Medulla oblongata (tissue), 1 donor: ENCODE measurements around the gene SEPTIN10.
"Not testable (repeated sequence)": the region's sequence is repeated elsewhere in the genome, so short reads cannot be mapped to it uniquely, and the experiment has no call there.

Experiments used
- DNase-seq: peaks from one replicate; pipeline ENCODE4 v3.0.0-alpha.2; 2015; ENCODE audit errors: extremely low spot score

Gene SEPTIN10

GRCh38 chr2:109601783-109602182, 12.0 kb downstream of the SEPTIN10 start:
- DNase-seq, result no peak

DNA sequence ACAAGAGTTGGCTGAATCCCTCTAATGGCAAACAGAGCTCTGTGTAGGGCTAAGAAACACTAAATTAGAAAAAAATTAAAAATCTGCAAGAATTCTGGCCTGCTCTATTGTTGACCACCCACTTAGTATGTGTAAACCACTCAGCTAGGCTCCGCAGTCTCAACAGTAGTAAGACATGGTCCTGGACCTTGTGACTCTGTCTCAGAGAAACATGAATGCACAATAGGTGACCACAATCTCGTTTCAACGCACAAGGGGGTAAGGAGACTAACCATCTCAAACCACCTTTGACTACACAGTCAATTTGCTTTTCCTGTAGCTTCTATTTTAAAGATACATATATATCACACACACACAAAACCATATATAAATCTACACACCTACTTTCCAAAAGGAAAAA, 16.5 kb downstream of the SEPTIN10 start:
- DNase-seq, result no peak

- no peak for DNase-seq
These were observed 18.1 kb downstream of the SEPTIN10 start for GRCh38 chr2:109595644-109596043.

DNA sequence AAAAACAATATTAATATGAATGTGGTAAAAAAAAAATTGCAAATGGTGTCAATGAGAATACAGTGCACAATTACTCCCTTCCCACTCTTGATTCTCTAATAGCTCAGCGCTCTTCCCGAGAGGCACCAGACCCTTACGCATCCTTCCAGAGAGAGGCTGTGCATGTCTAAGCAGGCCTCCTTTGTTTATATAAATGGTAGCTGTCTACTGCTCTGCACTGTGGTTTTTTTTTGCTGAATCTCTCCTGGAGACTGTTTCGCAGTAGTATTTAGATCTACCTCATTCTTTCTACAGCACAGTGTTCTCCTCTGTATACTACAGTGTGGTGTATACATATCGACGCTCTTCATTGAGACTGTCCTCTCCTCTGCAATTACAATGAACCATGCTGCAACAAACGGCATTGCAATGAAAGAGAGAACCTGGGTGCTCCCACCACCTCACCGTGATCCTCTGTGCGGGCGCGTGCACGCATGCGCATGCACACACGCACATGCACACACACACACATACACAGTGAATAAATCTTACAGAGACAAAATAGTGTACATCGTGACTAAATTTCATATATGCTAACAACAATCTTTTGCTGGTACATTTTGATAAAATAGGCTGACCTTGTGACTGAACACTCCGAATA, 19.4 kb downstream of the SEPTIN10 start:
- DNase-seq, result peak; percentile 71

- DNase-seq, result no peak
These were observed 20.9 kb downstream of the SEPTIN10 start for GRCh38 chr2:109592905-109593304.

DNA sequence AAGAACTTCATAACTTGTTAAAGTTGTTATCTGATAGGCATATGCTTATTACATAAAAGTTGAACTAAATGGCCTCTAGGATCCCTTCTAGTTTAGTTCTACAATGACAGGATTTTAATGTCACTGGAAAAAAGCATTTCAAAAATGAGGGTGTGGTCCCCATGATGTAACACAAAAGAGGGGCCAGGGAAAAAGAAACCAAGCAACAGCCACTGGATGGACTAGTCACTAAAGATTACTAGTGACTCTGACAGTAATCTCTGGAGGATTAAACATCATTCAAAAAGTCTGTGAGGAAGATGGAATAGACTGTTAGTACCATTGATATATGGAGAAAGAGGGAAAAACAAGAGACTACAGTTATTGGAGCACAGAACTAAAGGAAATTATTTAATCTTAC, 22.6 kb downstream of the SEPTIN10 start:
- no peak for DNase-seq

- no peak for DNase-seq
These were observed 27.1 kb downstream of the SEPTIN10 start for GRCh38 chr2:109586687-109587086.

DNA sequence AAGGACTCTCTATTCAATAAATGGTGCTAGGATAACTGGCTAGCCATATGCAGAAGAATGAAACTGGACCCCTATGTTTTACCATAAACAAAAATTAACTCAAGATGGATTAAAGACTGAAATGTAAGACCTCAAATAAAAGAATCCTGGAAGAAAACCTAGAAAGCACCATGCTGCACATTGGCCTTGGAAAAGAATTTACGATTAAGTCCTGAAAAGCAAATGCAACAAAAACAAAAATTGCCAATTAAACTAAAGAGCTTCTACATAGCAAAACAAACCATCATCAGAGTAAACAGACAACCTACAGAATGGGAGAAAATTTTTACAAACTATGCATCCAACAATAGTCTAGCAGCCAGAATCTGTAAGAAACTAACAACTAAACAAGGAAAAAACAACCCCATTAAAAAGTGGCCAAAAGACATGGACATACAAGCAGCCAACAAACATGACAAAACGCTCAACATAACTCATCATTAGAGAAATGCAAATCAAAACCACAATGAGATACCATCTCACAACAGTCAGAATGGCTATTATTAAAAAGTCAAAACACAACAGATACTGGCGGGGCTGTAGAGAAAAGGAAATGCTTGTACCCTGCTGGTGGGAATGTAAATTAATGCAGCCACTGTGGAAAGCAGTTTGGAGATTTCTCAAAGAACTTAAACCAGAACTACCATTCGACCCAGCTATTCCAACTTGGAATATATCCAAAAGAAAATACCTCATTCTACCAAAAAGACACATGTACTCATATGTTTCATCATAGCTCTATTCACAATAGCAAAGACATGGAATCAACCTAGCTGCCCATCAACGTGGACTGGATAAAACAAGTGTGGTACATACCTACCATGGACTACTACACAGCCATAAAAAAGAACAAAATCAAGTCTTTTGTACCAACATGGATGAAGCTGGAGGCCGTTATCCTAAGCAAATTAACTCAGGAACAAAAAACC, 30.6 kb downstream of the SEPTIN10 start:
- DNase-seq, result no peak

DNA sequence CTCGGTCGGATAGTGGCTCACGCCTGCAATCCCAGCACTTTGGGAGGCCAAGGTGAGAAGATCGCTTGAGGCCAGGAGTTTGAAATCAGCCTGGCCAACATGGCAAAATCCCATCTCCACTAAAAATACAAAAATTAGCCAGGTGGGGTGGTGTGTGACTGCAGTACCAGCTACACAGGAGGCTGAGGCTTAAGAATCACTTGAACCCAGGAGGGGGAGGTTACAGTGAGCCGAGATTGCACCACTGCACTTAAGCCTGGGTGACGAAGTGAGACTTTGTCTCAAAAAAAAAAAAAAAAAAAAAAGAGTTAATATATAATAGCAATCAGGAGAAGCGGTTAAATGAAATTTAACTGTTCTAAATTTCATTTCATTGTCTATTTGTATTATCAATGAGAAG, 36.1 kb downstream of the SEPTIN10 start:
- DNase-seq, result not testable (repeated sequence)

DNA sequence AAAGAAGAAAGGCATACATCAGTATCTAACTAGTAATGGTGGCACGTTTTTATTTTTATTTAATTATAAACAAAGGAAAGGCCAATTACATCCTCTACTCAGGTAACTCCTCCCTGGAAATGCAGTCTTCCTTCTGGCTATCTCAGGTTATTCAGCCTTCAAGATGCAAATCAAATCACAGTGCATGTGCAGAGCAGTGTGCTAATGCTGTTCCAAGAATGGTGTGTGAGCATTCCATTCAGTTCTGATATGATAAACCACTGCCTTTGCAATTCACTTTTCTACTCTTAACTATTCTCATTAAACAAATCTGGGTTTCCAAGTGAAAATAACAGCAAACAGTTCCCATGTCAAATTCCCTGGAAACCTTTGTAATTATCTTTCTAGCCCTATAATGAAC, 38.4 kb downstream of the SEPTIN10 start:
- no peak for DNase-seq

- no peak for DNase-seq
These were observed 49.7 kb downstream of the SEPTIN10 start for GRCh38 chr2:109563980-109564550.

GRCh38 chr2:109563288-109563687, 50.5 kb downstream of the SEPTIN10 start:
- no peak for DNase-seq

DNA sequence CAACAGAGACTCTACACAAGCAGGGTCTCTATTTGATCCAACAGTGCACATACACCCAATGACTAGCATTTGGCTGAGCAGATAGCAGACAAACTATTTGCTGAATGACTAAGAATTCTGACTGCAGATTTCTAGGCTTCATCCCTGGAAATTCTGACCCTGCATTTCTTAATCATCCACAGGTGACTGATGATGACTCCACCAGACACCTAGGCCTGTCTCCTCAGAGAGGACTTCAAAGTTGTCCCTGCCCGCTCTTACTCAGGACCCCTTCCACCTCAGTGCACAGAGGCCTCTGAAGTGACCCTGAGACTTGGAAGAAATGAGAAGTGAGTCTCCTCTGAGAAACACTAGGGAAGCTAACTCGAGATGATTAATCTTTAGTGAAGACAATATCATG, 51.3 kb downstream of the SEPTIN10 start:
- no peak for DNase-seq

GRCh38 chr2:109560265-109560664, 53.5 kb downstream of the SEPTIN10 start:
- DNase-seq, result no peak

DNA sequence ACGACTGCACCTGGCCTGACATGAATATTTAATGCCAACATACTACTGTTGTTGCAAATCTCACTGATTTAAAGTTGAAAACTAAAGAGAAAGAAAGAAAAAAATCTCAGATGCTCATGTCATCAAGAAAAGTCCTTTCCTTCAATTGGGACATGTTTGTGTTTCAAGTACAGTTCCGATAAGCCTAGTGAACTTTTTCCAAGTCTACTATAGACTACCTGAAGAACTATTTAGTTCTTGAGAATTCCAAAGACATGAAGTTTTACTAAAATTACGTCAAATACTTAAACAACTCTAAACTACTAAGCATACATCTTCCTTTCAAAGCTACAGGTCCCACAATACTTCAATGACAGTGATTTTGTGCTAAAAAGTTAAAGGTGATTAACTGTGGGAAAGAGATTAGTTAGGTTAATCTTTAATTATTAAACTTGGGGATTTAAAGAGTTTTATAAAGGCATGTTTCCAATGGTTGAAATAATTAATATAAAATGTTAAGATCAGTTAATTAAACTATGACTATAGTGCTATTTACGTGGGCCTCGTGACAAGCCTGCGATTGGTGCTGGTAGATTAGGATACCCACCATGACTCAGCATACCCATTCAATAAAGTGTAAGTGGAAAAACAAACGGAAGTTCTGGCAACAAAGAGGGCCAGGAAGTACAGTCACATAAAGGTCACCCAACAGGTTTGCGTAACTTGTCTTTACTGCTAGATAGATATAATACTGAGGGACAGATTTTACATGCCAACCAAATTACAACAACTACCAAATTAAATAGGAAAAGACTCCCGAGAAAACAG, 55.5 kb downstream of the SEPTIN10 start:
- DNase-seq, result no peak

DNA sequence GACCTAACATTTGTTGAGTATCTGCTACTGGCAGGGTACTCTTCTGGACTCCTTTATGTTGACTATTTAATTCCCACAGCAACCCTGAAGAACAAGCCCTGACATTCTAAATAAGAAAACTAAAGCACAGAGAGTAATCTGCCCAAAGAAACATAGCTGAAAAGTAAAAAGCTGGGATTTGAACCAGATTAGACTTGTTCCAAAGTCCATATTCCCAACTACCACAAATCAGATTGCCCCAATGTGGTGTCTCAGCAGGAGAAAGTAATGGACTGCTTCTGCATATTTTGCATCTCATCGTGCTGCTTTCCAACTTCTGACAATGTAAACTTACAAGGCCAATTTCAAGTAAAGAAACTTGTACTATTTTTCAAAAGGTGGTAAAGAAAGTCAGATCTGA, 56.5 kb downstream of the SEPTIN10 start:
- no peak for DNase-seq

- DNase-seq, result no peak
These were observed 58.3 kb downstream of the SEPTIN10 start for GRCh38 chr2:109555346-109555900.

GRCh38 chr2:109554758-109555157, 59.0 kb downstream of the SEPTIN10 start:
- no peak for DNase-seq

DNA sequence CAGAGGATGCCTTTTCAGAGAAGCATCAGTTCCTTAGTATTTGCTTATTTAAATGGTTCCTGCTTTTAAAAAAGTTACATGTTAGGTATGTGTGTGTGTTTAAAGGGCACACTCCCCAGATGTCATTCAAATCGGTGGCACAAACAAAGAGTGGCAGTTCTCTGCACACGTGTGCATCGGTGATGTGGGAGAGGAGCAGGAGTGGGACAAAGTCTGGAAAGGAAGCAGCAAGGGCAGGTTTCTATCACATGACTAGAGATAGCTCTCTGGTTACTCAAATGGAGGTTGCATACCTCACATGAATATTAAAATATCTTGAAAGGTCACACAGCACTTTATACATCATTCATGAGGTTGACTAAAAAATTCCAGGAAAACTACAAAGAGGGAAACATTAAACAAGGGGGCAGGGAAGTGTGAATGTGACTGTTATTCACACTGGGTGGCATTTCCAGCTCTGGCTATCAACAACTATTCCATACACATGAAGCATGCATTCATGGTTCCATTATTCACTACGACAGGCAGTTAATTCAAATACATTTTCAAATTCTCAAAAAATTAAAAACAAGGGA, 64.7 kb downstream of the SEPTIN10 start:
- DNase-seq, result no peak

DNA sequence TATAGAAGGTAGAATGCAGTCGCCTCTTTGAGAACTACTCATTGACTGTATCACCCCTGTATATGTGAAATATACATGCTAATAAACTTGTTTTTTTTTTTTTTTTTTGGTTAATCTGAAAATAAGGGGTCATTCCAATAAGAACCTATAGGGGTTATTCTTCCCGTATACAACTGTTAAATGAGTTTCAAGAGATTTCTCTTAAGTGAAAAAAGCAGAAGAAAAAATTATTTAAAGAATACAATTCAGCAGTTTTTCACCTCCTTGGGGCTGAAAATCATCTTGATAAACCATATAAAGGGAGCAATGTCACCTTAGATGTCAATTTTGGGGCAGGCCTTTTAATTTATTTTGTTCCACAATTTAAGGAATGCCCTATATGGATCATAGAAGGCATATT, 66.5 kb downstream of the SEPTIN10 start:
- no peak for DNase-seq
